Left ventricle myocardium superior (tissue), 1 donor: ENCODE results near the gene B3GLCT. TPM values are rescaled to one million over a fixed set of nuclear protein-coding genes. Genes with fewer than 3 reads are reported as not detected.
"Not testable (repeated sequence)": the region's sequence is repeated elsewhere in the genome, so short reads cannot be mapped to it uniquely, and the experiment has no call there.

Experiments
- ATAC-seq: fragments of 200-7000 bp; cut with Tn5 transposase; one replicate; pipeline ENCODE4 v1.9.1; 2020; ENCODE audit warnings: mild to moderate bottlenecking, moderate library complexity
- DNase-seq: peaks from one replicate; pipeline ENCODE4 v3.0.0-alpha.2; 2020
- intact Hi-C: fragments of 100-400 bp; cut with micrococcal nuclease; formaldehyde crosslinking; loops from one replicate; pipeline ENCODE4 v1.11.0; 2022
- long read RNA-seq: library from polyadenylated mRNA; unstranded; transcript quantifications from one replicate; pipeline ENCODE4 v2.0.0, GENCODE V29; 2021
- total RNA-seq: library from RNA; stranded (reverse); fragmentation: NEBNext Ultra II Directional; extraction: Animal tissue kit (Norgen Biotek cat#: 25700); gene quantifications from one replicate; pipeline ENCODE4 v1.2.1, GENCODE V29; 2021
- donor health status: DM: no; HTN: yes; CAD: no; lungs with severe emphysema.

The B3GLCT gene
- 20.3 TPM for total RNA-seq
- long read RNA-seq, full-length matches to known transcripts: 35 of 54 reads
- long read RNA-seq, partial matches to known transcripts: 4 of 54 reads
- long read RNA-seq, other reads (novel, unspliced or antisense): 15 of 54 reads

DNA sequence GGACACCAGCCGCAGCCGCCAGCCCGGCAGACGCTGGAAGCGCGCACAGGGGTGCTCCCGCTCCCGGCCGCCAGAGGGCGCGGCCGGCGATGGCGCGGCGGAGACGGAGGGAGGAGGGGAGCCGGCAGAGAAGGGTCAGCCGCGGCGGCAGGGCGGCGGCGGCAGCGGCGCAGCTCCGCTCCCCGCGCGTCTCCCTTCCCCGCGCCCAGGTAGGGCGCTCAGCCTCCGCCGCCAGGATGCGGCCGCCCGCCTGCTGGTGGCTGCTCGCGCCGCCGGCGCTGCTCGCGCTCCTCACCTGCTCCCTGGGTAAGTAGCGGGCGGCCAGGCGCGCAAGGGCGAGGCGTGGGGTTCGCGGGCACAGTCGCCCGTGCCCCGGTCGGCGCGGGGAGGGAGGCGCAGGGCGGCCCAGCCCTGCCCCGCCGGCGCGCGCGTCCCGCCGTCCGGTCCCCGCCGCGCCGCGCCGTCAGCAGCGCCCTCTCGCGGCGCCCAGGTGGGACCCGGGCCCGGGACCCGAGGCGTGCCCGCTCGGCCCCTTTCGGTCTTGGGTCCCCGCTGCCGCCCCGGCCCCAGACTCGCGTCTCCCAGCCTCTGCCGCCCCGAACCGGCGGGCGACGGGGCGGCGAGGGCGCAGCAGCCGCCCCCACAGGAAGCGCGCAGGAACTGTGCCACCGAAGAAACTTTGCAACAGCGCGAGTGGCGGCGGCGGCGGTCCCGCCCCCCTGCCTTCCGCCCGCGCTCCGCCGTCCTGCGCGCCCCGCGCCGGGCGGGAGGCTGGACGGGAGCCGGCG is at the start of gene B3GLCT:
Gene B3GLCT (plus strand): TSS at position 127 of the 788 bp plus-strand sequence. CDS start 110 bp downstream, at position 237.
- intact Hi-C loops: no loop called here
- peak; percentile 90 for DNase-seq
- ATAC-seq: peak; percentile 87

DNA sequence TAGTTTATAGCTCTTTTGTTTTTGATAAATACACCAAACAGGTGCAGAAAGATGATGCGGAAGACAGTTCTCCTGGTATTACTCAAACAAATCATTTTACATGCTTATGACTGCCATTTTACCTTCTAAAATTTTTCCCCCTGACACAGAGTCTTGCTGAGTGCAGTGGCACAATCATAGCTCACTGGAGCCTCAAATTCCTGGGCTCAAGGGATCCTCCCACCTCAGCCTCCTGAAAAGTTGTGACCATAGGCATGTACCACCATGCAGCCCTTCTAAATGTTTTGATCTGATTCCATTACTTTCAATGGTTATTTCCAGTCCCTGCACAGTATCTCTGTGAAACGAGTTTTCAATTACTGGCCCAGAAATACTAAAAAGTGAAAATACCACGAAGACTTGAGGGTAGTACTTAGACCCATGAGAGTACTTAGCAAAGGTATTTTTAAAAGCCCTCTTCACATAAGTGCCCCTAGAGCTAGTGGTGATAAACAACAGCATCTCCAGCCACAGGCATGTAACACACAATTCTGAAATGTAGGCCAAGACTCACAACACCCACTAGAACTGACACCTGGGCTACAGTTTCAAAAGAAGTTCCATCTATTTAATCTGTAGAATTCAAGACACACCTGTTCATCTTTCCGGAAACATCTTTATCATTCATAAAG is 49.3 kb upstream of the B3GLCT start:
- no peak for ATAC-seq
- intact Hi-C loops: no loop called here
- no peak for DNase-seq

DNA sequence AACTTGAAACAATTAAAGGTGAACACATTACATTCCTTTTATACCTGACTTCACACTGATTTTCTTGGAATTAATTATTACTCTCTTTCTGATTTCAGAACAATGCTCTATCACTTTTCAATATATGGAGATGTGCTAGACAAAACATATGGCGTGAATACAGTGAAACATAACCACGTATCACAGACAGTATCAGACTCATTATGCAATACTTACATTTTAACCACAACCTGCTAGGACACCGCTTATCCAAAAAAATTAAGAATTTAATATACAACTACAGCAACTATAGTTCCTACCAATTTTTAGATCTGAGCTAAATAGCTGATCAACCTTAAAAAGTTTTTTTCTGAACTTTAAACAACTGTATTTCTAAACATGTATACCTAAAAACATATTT is 47.9 kb upstream of the B3GLCT start:
- no peak for DNase-seq

DNA sequence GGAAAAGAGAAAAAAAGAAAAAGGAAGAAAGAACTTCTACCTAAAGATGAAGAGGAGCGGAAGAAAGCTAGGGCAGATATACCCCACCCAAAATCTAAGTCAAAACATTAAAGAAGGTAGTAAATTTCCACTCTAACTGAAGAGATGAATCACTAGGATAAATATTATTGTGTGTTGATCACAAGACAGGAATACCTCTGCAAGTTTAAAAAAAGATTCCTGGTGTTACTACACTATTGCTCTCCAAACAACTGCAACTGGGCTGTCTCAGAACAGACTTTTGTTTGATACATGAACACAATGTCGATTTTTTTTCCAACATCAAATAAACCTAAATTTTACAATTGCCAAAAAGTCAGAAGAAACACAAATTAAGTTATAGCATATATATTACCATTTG is 44.8 kb upstream of the B3GLCT start:
- intact Hi-C loops: no loop called here
- ATAC-seq: no peak

More for the DNA sequence above, 47.9 kb upstream of the B3GLCT start:
- intact Hi-C loops: no loop called here
- no peak for ATAC-seq

DNA sequence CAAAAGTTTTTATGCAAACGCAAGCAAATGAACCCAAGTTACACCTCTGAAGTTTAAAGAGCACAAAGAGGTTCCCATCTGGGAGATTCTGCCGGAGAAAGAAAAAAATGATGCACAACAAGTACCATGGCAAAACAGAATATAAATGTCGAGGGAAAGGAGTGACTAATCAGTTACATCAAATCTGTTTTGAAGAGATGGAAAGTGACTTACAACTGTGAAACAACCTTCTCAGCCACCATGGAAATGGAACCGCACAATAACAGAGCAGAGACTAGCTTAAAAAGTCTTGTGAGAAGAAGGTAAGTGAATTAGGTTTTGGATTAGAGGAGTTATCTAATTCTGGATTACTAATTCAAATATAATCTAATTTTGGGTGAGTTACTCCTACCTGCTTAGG is 40.5 kb upstream of the B3GLCT start:
- intact Hi-C loops: no loop called here
- ATAC-seq (no peak), DNase-seq (no peak)

More for the DNA sequence above, 44.8 kb upstream of the B3GLCT start:
- DNase-seq: no peak

DNA sequence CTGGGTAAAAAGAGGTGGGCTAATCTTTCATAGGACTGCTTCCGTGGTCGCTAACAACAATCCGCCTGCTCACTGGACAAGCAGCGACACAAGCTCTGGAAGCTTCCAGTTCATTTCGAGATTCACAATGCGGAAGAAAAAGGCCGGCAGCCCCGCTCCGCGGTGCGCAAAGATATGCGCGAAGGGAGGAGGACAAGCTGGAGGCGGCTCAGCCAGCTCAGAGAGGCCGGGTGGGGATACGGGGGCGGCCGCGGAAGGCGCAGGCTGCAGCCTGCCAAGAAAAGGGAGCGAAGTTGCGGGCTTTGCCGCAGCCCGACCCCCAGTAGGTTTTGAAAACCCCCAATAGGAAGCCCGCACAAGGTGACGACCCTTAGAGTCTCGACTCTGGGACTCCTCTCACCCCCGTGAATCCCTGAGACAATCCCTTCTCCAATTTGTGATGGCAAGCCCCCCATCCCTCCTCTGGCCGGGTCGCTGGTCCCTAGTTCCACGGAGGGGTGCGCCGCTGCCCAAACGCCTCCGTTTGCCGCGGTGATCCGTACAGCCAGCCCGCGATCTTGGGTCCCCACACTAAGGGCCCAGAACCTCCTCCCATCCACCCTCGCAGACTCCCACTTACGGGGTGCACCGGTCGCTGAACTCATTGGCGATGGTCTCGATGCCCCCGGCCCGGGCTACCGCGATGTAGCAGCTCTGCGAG is 38.8 kb upstream of the B3GLCT start:
- DNase-seq: peak; percentile 69
- intact Hi-C loops: no loop called here
- ATAC-seq: peak; percentile 42

DNA sequence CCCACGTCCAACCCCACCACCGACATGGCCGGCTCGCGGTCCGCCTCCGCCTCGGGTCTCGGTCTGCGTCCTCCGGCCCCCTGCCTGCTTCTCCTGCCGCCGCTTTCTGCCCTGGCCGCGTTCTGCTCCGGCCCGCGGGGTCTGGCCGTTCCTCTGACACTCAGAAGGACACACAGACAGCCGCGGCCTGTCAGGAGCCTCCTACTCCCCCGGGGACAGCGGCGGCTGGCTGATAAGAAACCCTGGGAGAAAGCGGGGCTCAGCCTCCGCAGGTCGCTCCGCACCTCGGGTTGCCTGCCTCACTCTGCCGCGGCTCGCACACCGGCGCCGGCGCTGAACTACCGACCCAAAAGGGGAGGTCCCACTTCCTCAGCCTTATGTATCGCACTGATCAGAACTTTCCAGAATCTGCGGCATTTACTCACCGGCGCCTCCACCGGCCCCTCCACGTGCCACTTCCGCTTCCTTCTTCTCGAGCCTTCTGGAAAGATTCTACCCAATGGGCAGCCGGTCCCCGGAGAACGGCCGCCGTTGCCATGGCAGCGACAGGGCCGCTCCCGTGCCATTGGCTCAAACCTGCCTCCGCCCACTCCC is 38.1 kb upstream of the B3GLCT start, which contains the start of gene HSPH1:
Gene HSPH1 (minus strand): TSS at position 348 of the 594 bp plus-strand sequence. CDS start 322 bp downstream, at position 26.
- ATAC-seq (peak; percentile 97), DNase-seq (peak; percentile 100)
- intact Hi-C loops: no loop called here

DNA sequence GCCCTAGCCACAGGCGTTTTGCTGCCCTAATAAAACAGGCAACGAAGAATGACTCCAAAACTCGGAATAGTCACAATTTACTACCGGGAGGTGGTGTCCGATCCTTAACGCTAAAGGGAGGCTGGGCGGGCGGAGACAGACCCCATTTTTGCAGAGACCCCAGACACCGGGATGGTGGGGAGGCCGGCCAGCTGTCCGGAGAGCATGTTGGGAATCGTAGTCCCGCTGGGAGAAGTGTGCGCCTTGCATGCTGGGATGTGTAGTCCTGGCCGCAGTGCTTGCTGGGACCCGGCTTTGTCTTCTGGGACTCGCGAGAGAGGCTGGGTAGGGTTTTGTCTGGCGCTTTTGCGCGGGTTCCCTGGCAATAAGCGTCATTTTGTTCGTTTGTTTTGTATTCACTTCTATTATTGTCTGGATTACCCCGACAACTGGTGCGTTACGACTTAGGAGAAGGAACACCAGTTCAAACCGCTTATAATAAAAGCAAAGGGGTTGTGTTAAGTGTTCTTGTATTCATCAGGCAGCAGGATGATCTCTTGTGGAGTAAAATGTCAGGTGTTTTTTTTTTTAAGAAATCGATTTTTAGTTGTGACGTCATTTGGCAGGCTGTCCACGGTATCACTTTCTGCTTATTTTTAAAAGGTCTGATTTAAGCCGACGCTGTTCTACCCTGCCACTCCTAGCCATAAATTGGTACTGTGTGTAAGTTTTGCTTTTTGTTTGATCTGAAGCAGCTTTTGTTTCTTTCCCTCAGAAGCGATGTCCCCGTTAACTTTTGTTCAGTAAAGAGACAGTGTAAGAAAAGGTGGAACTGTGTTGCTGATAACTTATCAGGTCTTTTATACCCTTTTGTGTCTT is 37.4 kb upstream of the B3GLCT start:
- intact Hi-C loops: no loop called here
- DNase-seq (peak; percentile 95), ATAC-seq (peak; percentile 96)

DNA sequence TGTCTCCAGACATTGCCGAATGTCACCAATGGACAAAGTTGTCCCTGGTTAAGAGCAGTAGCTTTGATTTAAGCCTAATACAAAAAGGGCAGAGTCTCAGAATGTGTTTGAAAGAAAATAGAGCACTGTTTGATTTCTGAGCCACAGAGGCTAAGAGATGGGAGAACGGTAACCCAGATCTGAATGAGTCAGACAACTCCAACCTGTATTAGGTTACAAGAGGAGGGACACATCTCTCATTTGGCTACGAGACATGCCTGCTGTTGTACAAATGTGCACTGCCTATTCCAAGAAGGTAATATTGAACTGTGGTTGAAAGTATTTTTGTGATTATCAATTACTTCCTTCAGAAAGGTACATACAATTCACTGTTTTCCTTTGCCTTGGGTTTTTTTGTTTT is 33.2 kb upstream of the B3GLCT start:
- ATAC-seq (no peak), DNase-seq (no peak)
- intact Hi-C loops: no loop called here

DNA sequence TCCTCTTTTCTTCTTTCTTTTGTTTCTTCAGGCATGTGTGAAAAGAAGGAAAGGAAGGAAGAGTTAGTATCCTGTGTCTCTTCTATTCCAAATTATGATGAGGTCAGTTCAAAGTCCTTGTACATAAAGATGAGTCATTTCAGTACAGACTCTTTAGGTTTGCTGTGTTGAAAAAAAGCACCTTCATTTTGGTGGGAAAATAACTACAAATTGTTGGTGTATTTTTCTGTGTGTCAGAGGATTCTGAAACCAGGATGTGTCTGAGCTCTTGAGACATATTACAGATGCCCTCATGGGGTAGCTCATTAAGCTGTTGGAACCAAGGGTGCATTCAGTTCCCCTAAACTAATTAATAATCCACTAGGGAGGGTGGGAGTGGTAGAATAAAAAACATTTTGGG is 32.3 kb upstream of the B3GLCT start:
- ATAC-seq (no peak), DNase-seq (no peak)
- intact Hi-C loops: no loop called here

DNA sequence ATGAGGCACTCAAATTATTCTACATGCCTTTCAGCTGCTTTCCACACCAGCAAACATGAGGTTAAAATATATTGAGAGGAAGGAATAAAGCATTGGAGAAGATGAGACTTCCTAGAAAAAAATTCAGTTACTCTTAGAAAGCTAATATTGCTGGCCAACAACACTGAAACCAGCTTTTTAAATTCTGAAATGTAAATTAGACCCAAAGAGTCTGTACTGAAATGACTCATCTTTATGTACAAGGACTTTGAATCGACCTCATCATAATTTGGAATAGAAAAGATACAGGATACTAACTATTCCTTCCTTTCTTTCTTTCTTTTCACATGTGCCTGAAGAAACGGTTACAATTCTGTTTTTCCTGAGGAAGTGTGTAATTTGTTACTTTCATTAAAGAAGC is 31.6 kb upstream of the B3GLCT start:
- intact Hi-C loops: no loop called here
- no peak for ATAC-seq
- no peak for DNase-seq

DNA sequence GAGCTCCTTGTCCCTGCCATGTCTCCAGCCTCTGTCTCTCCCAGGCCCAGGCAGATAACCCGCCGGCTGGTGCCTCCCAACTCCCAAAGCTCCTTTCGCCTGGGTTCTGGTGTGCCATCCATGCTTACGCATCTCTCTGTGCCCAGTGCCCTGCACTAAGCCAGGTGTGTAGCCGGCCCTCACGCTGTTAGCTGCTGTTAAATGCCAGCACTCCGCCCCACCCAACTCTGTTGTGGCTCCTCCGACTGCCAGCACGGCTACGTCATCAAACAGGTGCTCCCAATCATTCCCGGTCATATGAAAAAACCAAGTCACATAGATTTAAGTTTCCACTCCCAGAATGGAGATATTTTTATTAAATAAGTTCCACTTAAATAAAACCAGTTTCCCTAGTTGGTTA is 31.0 kb upstream of the B3GLCT start:
- intact Hi-C loops: no loop called here
- DNase-seq (no peak), ATAC-seq (no peak)

DNA sequence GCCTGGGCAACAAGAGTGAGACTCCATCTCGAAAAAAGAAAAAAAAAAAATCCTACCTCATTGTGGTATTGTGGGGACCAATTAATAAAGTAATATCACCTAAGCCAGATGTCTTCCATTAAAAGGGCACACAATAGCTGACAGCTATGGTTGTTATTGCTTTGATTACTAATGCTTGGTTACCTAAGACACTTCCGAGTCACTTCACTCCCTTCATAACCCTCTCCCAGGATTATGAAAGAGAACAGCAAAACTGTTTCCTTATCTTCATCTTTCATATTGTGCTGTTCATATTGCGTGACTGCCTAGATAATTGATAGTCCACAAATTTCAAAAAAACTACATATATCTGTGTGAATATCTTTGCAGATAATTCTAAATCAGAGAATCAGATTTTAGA is 27.8 kb upstream of the B3GLCT start:
- DNase-seq (no peak), ATAC-seq (no peak)
- intact Hi-C loops: no loop called here

DNA sequence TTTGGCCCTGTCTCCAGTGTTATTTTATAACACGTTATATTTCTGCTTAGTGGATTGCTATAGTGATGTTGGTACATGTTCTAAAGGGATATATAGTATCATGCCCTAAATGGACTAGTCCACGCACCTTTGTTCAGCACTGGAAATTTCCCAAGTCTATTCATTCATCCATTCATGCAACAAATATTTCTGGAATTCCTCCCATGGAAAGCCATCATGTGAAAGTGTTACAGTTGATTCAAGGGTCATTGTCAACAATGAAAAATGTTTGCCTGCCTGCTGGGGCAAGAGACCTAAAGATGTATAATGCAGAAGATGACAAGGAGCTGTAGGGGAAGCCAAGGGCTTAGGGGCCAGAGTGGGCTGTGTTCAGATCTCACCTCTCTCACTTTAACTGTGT is 27.2 kb upstream of the B3GLCT start:
- no peak for ATAC-seq
- intact Hi-C loops: no loop called here

DNA sequence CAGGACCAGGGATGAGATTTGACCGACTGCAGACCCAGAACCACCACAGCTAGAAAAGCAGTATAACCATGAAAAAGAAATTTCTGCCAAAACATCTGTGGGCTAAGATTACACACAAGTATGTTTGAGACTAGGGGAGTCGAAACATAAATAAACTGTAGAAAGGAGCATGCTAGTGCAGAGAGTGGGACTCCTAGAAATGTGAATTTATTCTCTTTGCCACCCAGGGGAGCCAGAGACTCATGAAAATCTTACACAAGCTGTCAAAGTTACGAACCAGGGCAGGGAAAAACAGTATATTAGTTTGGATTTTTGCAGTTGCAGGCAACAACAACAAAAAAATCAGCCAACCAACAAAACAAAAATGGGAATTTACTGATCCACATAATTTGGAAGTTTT is 25.8 kb upstream of the B3GLCT start:
- intact Hi-C loops: no loop called here
- DNase-seq: no peak
- ATAC-seq: no peak

More for the DNA sequence above, 27.2 kb upstream of the B3GLCT start:
- DNase-seq: no peak

DNA sequence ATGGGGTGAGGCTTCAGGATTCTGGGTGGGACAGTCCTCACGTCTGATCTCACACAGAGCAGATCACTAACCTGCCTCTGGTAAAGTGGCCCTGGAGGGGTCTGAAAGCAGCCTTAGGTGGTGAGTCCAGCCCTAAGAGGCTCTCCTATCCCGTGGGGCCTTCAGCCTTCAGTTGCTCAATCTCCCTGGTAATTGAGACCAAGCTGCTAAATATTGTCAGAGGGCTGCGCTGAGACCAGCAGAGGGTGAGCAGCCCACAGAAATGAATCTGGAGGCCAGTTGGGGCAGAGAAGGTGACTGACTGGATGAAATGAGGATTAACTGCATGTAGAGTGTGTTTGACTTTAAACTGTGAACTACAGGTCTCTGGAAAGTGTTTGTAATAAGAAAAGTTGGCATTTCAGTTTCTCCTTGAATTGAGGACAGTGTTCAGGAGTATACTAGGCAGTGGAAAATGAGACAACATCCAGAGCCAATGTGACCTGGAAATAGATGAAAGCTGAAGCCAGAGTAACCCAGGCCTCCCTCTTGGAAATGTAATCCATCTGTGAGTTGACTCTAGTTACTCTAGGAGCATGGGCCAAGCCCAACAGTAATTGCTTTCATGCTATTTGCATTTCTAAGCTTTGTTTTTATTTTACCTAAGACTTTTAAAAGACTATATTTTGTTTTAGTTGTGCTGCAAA is 23.8 kb upstream of the B3GLCT start:
- DNase-seq (no peak), ATAC-seq (no peak)
- intact Hi-C loops: no loop called here

DNA sequence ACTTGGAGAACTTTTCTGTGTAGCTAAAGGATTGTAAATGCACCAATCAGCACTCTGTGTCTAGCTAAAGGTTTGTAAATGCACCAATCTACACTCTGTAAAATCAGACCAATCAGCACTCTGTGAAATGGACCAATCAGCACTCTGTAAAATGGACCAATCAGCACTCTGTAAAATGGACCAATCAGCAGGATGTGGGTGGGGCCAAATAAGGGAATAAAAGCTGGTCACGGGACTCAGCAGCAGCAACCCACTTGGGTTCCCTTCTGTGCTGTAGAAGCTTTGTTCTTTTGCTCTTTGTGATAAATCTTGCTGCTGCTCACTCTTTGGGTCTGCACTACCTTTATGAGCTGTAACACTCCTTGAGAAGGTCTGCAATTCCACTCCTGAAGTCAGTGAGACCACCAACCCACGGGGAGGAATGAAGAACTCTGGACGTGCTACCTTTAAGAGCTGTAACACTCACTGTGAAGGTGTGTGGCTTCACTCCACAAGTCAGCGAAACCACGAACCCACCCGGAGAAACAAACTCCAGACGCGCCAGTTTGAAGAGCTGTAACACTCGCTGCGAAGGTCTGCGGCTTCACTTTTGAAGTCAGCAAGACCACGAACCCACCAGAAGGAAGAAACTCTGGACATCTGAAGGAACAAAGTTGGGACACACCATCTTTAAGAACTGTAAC is 21.8 kb upstream of the B3GLCT start:
- ATAC-seq, DNase-seq, intact Hi-C loops: not testable (repeated sequence)
